ENCODE results near the gene WHAMM. TPM values are rescaled to one million over a fixed set of nuclear protein-coding genes. Genes with fewer than 3 reads are reported as not detected.

Gene WHAMM
- total RNA-seq, 4 donors from 2014 or later, result 9.6 to 17.4 (median 14.2) TPM

GRCh38 chr15:82838096-82838735 lies 28.8 kb downstream of the WHAMM start:
- Histone ChIP-seq H3K27me3 (no peaks in the 10 kb centered on the region), H3K9me3 (no peaks in the 10 kb centered on the region), H3K27ac (replicated peaks in 1 of 4) (no peak overlapping the region), H3K36me3 (peaks cover 41 to 54% (median 48%) of the 10 kb centered on the region in 4 donors), H3K4me1 (no peaks in the 10 kb centered on the region), H3K4me3 (no peak overlapping the region)
- TF ChIP-seq, protein P1, sequence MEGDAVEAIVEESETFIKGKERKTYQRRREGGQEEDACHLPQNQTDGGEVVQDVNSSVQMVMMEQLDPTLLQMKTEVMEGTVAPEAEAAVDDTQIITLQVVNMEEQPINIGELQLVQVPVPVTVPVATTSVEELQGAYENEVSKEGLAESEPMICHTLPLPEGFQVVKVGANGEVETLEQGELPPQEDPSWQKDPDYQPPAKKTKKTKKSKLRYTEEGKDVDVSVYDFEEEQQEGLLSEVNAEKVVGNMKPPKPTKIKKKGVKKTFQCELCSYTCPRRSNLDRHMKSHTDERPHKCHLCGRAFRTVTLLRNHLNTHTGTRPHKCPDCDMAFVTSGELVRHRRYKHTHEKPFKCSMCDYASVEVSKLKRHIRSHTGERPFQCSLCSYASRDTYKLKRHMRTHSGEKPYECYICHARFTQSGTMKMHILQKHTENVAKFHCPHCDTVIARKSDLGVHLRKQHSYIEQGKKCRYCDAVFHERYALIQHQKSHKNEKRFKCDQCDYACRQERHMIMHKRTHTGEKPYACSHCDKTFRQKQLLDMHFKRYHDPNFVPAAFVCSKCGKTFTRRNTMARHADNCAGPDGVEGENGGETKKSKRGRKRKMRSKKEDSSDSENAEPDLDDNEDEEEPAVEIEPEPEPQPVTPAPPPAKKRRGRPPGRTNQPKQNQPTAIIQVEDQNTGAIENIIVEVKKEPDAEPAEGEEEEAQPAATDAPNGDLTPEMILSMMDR (IDR thresholded peaks at IDR 0.05), result no peak
- no peak for TF ChIP-seq POLR2AphosphoS5 (IDR thresholded peaks at IDR 0.05)
- TF ChIP-seq POLR2A (IDR thresholded peaks at IDR 0.05; ENCODE audit: low read depth), result no peak
- TF ChIP-seq EP300 (IDR thresholded peaks at IDR 0.05), result no peak
- 96% methylated on average over 14 of the region's 14 CpGs for WGBS
- intact Hi-C loops (cut with DNase I), result no loop called here
- DNase-seq (ENCODE audit: extremely low spot score), result no peak

GRCh38 chr15:82839136-82839535 lies 29.7 kb downstream of the WHAMM start:
- no peak overlapping the region for H3K4me3 ChIP-seq
- peaks cover 0 to 2% (median 0%) of the 10 kb centered on the region in 4 donors for H3K9me3 ChIP-seq
- intact Hi-C loops (cut with DNase I), result no loop called here
- no peaks in the 10 kb centered on the region for H3K27me3 ChIP-seq
- TF ChIP-seq EP300 (IDR thresholded peaks at IDR 0.05) (no peak), POLR2AphosphoS5 (IDR thresholded peaks at IDR 0.05) (no peak), POLR2A (IDR thresholded peaks at IDR 0.05; ENCODE audit: low read depth) (no peak)
- TF ChIP-seq, protein P1 (IDR thresholded peaks at IDR 0.05), result no peak
- H3K27ac ChIP-seq (replicated peaks in 1 of 4), result no peak overlapping the region
- no peaks in the 10 kb centered on the region for H3K4me1 ChIP-seq
- DNase-seq (ENCODE audit: extremely low spot score), result no peak
- peaks cover 32 to 45% (median 39%) of the 10 kb centered on the region in 4 donors for H3K36me3 ChIP-seq

DNA sequence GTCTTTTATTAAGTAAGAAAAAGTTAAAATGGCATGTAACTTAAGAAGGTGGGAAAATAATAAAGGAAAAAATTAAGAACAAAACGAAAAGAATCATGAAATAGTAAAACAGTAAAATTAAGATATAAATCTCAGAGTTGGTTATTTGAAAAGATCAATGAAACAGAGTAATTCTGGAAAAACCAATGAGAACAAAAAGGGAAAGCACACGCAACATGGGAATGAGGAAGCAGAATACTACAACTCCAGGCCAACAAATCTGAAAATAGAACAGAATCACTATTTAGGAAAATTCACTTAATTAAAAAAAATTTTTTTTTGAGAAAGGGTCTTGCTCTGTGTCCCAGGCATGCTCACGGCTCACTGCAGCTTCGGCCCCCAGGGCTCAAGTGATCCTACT lies 30.7 kb downstream of the WHAMM start:
- no peak overlapping the region for H3K4me3 ChIP-seq
- H3K4me1 ChIP-seq, result no peaks in the 10 kb centered on the region
- H3K9me3 ChIP-seq, result peaks cover 0 to 2% (median 0%) of the 10 kb centered on the region in 4 donors
- intact Hi-C loops (cut with DNase I), result no loop called here
- H3K27me3 ChIP-seq, result no peaks in the 10 kb centered on the region
- WGBS, result 97% methylated on average over 4 of the region's 4 CpGs
- no peak overlapping the region for H3K27ac ChIP-seq (replicated peaks in 1 of 4)
- H3K36me3 ChIP-seq, result peaks cover 23 to 34% (median 29%) of the 10 kb centered on the region in 4 donors
- no peak for DNase-seq (ENCODE audit: extremely low spot score)
- TF ChIP-seq POLR2AphosphoS5 (IDR thresholded peaks at IDR 0.05), result no peak
- TF ChIP-seq EP300 (IDR thresholded peaks at IDR 0.05), result no peak
- no peak for TF ChIP-seq POLR2A (IDR thresholded peaks at IDR 0.05; ENCODE audit: low read depth)
- TF ChIP-seq, protein P1 (IDR thresholded peaks at IDR 0.05), result no peak

- no peak for DNase-seq (ENCODE audit: extremely low spot score)
- intact Hi-C loops (cut with DNase I), result no loop called here
- Histone ChIP-seq H3K9me3 (peaks cover 0 to 2% (median 0%) of the 10 kb centered on the region in 4 donors), H3K27me3 (no peaks in the 10 kb centered on the region), H3K4me1 (no peaks in the 10 kb centered on the region), H3K27ac (replicated peaks in 1 of 4) (no peak overlapping the region), H3K36me3 (peaks cover 0 to 10% (median 0%) of the 10 kb centered on the region in 4 donors), H3K4me3 (no peak overlapping the region)
- TF ChIP-seq EP300 (IDR thresholded peaks at IDR 0.05) (no peak), POLR2AphosphoS5 (IDR thresholded peaks at IDR 0.05) (no peak), POLR2A (IDR thresholded peaks at IDR 0.05; ENCODE audit: low read depth) (no peak)
- TF ChIP-seq, protein P1 (IDR thresholded peaks at IDR 0.05), result no peak
- WGBS, result 90% methylated on average over 3 of the region's 3 CpGs
These were observed 34.1 kb downstream of the WHAMM start for GRCh38 chr15:82843566-82843965.
